AG09319 (cell line): ENCODE results near the gene GRIK3.

Source experiments
- DNase-seq: peaks from one replicate; pipeline ENCODE4 v3.0.0-alpha.2; 2010; ENCODE audit warnings: low read depth; ENCODE audit errors: extremely low read depth
- CTCF ChIP-seq: IDR thresholded peaks from 2 replicates; pipeline ENCODE4 v1.5.1; 2011; ENCODE audit warnings: low read depth, mild to moderate bottlenecking, inconsistent platforms, low read length, moderate library complexity

The GRIK3 gene

GRCh38 chr1:36880155-36881067, 153.9 kb downstream of the GRIK3 start:
- no peak for TF ChIP-seq CTCF
- no peak for DNase-seq

- TF ChIP-seq CTCF = no peak
- no peak for DNase-seq
Measured at GRCh38 chr1:36879613-36880012, 154.7 kb downstream of the GRIK3 start.

DNA sequence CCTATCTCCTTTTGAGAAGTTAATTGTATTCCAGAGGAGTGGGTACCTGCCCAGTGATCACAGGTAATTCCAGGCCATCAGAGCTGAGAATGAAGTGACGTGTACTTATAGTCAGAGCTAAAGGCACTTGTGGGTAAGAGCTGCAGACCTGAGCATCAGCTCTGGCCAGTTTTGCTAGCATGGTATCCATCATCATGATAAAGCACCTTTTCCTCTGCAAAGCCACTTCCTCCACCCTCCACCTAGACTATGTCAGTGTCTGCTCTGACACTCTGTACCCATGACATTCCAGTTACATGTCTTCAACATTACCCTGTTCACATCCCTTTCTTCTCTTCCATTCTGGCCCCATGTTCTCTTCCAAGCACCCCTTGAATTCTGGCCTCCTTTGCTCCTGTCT, 157.3 kb downstream of the GRIK3 start:
- no peak for TF ChIP-seq CTCF

GRCh38 chr1:36874271-36875060, 159.8 kb downstream of the GRIK3 start:
- no peak for DNase-seq
- no peak for TF ChIP-seq CTCF

More for the DNA sequence above, 157.3 kb downstream of the GRIK3 start:
- no peak for DNase-seq

DNA sequence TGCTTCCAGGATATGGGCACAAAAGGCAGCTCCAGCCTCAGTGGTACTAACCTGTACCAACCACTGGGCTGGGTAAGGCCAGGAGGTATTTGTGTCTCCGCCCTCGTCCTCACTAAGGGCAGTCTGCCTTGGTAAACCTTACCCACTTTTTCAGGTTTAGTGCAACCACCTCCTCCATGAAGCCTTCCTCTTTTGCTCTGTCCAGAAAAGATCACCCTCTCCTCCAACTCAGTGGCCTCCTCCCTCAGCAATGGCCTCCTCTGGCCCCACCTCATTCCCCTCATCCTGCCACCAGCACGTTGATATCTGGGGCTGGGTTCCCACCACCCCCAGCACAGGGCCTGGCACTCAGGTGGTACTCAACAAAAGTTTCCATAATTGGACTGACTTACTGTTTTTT, 161.5 kb downstream of the GRIK3 start:
- no peak for TF ChIP-seq CTCF
- DNase-seq = no peak

DNA sequence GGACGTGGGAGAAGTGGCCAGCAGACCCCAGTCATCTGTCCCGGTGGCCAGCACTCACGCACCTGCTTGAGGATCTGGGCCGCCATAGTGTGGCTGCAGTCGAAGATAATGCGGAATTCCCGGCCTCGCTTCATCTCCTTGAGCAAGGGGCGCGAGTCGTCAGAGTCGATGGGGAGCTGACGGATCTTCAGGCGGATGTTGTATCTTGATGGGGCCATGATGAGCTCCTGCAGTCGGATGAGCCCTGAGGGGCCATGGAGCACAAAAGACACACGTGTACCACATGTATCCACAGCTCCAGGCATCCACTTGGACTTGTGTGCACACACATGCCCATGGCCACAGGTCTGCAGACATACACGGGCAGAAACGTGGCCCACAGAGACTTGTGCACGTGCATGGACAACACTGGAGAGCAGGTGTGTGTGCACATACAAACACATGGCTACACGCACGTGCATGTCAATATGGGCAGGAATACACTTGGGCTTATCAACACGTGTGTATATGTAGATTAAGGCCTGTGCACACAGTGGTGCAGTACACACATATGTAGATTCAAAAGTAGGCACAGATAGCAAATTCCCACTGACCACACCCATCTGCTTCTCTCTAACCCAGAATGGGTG, 162.1 kb downstream of the GRIK3 start:
- TF ChIP-seq CTCF = no peak
- no peak for DNase-seq
